DND-41 (cell line): ENCODE measurements around the gene ARPC1A.

Experiments
- ATAC-seq: fragments of 200-7000 bp; cut with Tn5 transposase; 3 replicates; pipeline ENCODE4 v1.9.1; 2021; ENCODE audit warnings: low read depth; ENCODE audit not compliant: insufficient read depth
- DNase-seq: peaks from one replicate; pipeline ENCODE4 v3.0.0-alpha.2; 2020
- H2AFZ ChIP-seq: 2 replicates; pipeline ENCODE4 v1.6.0; 2012; ENCODE audit warnings: low read depth, low read length
- H3K27ac ChIP-seq: 2 replicates; pipeline ENCODE4 v1.5.1; 2012; ENCODE audit warnings: low read length, inconsistent platforms
- H3K27me3 ChIP-seq: fragments of 200-600 bp; sonication (generic); 2 replicates; pipeline ENCODE4 v1.6.0; 2012; ENCODE audit warnings: low read length, mild to moderate bottlenecking, inconsistent platforms; ENCODE audit not compliant: insufficient read depth, poor library complexity
- H3K36me3 ChIP-seq: 2 replicates; pipeline ENCODE4 v1.5.1; 2012; ENCODE audit warnings: low read length, inconsistent platforms; ENCODE audit not compliant: insufficient read depth
- H3K4me1 ChIP-seq: 2 replicates; pipeline ENCODE4 v1.5.1; 2012; ENCODE audit warnings: mild to moderate bottlenecking, low read length; ENCODE audit not compliant: insufficient read depth
- H3K4me2 ChIP-seq: 2 replicates; pipeline ENCODE4 v1.6.0; 2012; ENCODE audit warnings: mild to moderate bottlenecking, moderate library complexity, low read length, inconsistent platforms; ENCODE audit not compliant: insufficient read depth
- H3K4me3 ChIP-seq, 2 experiments: fragments of 200-600 bp in 1 of 2; shearing (Covaris generic) in 1 of 2; 2 replicates each; pipeline ENCODE4 v1.5.1; 2012 to 2016; ENCODE audit warnings: inconsistent platforms in 2 of 2, low read length in 2 of 2, mild to moderate bottlenecking in 2 of 2, low read depth in 1 of 2, moderate library complexity in 1 of 2
- H3K79me2 ChIP-seq: 2 replicates; pipeline ENCODE4 v1.6.0; 2012; ENCODE audit warnings: low read length, inconsistent platforms; ENCODE audit not compliant: insufficient read depth
- H3K9ac ChIP-seq: 2 replicates; pipeline ENCODE4 v1.6.0; 2012; ENCODE audit warnings: low read depth, mild to moderate bottlenecking, inconsistent platforms, low read length, moderate library complexity
- H3K9me3 ChIP-seq: 2 replicates; pipeline ENCODE4 v1.5.1; 2012; ENCODE audit warnings: low read length, moderate library complexity, mild to moderate bottlenecking, inconsistent platforms; ENCODE audit not compliant: insufficient read depth, severe bottlenecking
- H4K20me1 ChIP-seq: 2 replicates; pipeline ENCODE4 v1.6.0; 2012; ENCODE audit warnings: low read length; ENCODE audit not compliant: insufficient read depth
- EZH2 ChIP-seq: IDR thresholded peaks from 3 replicates; pipeline ENCODE4 v1.6.1; 2012; ENCODE audit warnings: borderline replicate concordance, low read depth, mild to moderate bottlenecking, moderate library complexity, low read length, inconsistent platforms; ENCODE audit not compliant: severe bottlenecking
- TF ChIP-seq, protein P1 (sequence below): IDR thresholded peaks from 2 replicates; pipeline ENCODE4 v1.5.1; 2012; ENCODE audit warnings: borderline replicate concordance, low read length, moderate library complexity, mild to moderate bottlenecking; ENCODE audit not compliant: poor library complexity, severe bottlenecking; ENCODE audit errors: extremely low read depth

The ARPC1A gene

DNA sequence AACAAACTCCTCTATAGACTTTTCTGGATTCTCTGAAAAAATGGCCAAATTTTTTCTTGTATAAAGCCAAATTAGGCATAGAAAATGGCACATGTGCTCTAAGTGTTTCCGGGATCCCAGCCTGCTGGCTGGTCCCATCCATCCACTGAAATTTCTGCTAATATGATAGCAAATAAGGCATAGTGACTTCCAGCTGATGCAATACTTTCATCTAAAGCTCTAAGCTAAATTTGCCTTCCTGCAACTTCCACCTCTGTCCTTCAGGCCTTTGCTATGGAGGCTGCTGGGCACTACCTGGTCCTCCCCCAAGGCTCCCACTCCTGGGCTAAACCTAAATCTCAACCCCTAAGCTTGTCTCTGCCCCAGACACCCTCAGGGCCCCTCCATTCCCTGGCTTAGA is 32.5 kb upstream of the ARPC1A start:
- Histone ChIP-seq H3K27ac (no peak overlapping the region), H3K36me3 (no peaks in the 10 kb centered on the region), H4K20me1 (no peaks in the 10 kb centered on the region), H3K27me3 (no peaks in the 10 kb centered on the region), H3K4me2 (no peak overlapping the region), H3K9me3 (no peaks in the 10 kb centered on the region), H3K9ac (no peak overlapping the region), H3K79me2 (no peaks in the 10 kb centered on the region), H3K4me3 (no peak overlapping the region), H3K4me1 (no peaks in the 10 kb centered on the region), H2AFZ (no peak overlapping the region)
- ATAC-seq (no peak), DNase-seq (no peak)
- no peak for TF ChIP-seq EZH2
- TF ChIP-seq, protein P1, sequence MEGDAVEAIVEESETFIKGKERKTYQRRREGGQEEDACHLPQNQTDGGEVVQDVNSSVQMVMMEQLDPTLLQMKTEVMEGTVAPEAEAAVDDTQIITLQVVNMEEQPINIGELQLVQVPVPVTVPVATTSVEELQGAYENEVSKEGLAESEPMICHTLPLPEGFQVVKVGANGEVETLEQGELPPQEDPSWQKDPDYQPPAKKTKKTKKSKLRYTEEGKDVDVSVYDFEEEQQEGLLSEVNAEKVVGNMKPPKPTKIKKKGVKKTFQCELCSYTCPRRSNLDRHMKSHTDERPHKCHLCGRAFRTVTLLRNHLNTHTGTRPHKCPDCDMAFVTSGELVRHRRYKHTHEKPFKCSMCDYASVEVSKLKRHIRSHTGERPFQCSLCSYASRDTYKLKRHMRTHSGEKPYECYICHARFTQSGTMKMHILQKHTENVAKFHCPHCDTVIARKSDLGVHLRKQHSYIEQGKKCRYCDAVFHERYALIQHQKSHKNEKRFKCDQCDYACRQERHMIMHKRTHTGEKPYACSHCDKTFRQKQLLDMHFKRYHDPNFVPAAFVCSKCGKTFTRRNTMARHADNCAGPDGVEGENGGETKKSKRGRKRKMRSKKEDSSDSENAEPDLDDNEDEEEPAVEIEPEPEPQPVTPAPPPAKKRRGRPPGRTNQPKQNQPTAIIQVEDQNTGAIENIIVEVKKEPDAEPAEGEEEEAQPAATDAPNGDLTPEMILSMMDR: no peak

DNA sequence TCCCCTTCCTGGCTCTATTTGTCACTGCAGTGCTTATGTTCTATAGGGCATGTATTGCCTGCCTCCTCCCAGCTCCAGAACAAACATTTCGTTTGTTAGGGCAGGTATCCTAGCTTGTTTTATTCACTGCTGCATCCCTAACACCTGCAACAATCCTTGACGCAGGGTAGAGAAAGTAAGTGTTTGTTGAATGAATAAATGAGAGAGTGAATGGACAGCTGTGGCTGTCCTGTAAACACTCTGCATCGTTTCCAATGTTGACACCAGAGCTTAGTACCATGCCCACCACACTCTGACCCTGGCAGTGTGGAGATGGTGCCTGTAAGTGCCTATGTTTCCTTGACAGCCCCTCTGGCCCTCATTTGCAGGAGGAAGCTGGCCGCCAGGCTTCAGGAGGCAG is 32.0 kb upstream of the ARPC1A start:
- no peak overlapping the region for H3K27ac ChIP-seq
- H4K20me1 ChIP-seq: no peaks in the 10 kb centered on the region
- H3K9ac ChIP-seq: no peak overlapping the region
- no peaks in the 10 kb centered on the region for H3K4me1 ChIP-seq
- TF ChIP-seq, protein P1: no peak
- TF ChIP-seq EZH2: no peak
- H2AFZ ChIP-seq: no peak overlapping the region
- ATAC-seq: no peak
- DNase-seq: no peak
- H3K4me2 ChIP-seq: no peak overlapping the region
- no peaks in the 10 kb centered on the region for H3K9me3 ChIP-seq
- H3K4me3 ChIP-seq: no peak overlapping the region
- H3K36me3 ChIP-seq: no peaks in the 10 kb centered on the region
- no peaks in the 10 kb centered on the region for H3K79me2 ChIP-seq
- no peaks in the 10 kb centered on the region for H3K27me3 ChIP-seq

GRCh38 chr7:99296471-99296870 is 29.2 kb upstream of the ARPC1A start:
- H3K4me2 ChIP-seq: no peak overlapping the region
- no peak for TF ChIP-seq EZH2
- TF ChIP-seq, protein P1: no peak
- H3K4me3 ChIP-seq: no peak overlapping the region
- H3K9ac ChIP-seq: no peak overlapping the region
- no peaks in the 10 kb centered on the region for H3K36me3 ChIP-seq
- H3K4me1 ChIP-seq: no peaks in the 10 kb centered on the region
- DNase-seq: no peak
- no peak for ATAC-seq
- H4K20me1 ChIP-seq: no peaks in the 10 kb centered on the region
- H3K79me2 ChIP-seq: no peaks in the 10 kb centered on the region
- H3K9me3 ChIP-seq: no peaks in the 10 kb centered on the region
- H3K27me3 ChIP-seq: no peaks in the 10 kb centered on the region
- H3K27ac ChIP-seq: no peak overlapping the region
- no peak overlapping the region for H2AFZ ChIP-seq

DNA sequence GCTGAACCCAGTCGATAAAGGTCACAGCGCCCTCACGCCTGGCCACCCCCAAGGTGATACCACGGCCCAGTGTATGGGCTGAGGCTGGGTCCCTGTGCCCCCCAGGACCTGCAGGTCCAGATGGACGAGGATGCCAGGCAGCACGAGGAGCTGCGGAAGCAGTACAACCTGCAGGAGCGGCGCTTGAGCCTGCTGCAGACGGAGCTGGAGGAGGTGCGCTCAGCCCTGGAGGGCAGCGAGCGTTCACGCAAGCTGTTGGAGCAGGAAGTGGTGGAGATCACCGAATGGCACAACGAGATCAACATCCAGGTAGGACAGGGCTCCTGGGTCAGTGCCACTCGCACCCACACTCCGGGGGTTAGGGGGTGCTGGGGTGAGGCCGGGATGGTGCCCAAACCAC is 24.2 kb upstream of the ARPC1A start:
- no peaks in the 10 kb centered on the region for H3K9me3 ChIP-seq
- ATAC-seq: no peak
- no peaks in the 10 kb centered on the region for H3K79me2 ChIP-seq
- H3K36me3 ChIP-seq: no peaks in the 10 kb centered on the region
- H3K4me3 ChIP-seq: no peak overlapping the region
- H3K27me3 ChIP-seq: no peaks in the 10 kb centered on the region
- no peak overlapping the region for H2AFZ ChIP-seq
- no peaks in the 10 kb centered on the region for H3K4me1 ChIP-seq
- no peak overlapping the region for H3K27ac ChIP-seq
- TF ChIP-seq, protein P1: no peak
- no peak for TF ChIP-seq EZH2
- no peak for DNase-seq
- no peak overlapping the region for H3K9ac ChIP-seq
- H4K20me1 ChIP-seq: no peaks in the 10 kb centered on the region
- no peak overlapping the region for H3K4me2 ChIP-seq
